HG03135 (cell line): ENCODE results near the gene SREBF2.

Source experiments
- ATAC-seq: cut with Tn5 transposase; IDR thresholded peaks from one replicate; pipeline ENCODE4 v1.9.1; 2021; ENCODE audit warnings: mild to moderate bottlenecking, moderate library complexity; ENCODE audit not compliant: unreplicated experiment

The SREBF2 gene

DNA sequence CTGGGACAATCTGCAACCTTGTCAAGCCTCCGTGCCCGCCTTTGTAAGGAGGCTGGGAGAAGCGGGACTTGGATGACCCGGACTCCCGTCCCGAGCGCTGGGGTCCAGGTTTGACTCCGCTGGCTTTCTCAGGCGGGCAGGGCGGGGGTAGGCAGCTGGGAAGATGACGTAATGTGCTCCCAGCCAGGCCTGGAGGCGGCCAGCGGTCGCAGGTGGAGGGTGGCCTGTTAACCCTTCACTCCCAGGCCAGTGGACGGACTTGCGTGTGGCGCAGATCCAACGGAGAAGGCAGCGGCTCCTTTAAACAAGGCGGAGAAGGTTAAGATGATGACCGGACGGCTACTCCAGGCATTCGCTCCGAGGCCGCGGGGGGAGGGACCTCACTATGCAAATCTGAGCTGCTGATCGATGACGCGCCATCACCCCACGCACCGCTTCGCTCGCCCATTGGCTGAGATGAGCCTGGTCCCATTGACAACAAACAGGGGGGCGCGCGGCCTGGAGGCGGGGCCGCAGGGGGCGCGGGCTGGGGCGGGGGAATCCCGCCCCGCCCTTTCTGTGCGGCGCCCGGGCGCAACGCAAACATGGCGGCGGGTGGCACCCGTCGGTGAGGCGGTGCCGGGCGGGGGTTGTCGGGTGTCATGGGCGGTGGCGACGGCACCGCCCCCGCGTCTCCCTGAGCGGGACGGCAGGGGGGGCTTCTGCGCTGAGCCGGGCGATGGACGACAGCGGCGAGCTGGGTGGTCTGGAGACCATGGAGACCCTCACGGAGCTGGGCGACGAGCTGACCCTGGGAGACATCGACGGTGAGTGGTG is at the start of gene SREBF2:
TSS of gene SREBF2 (plus strand) at position 553 of the 816 bp plus-strand sequence. CDS start at position 719, 166 bp downstream.
- peak; percentile 81 for ATAC-seq

DNA sequence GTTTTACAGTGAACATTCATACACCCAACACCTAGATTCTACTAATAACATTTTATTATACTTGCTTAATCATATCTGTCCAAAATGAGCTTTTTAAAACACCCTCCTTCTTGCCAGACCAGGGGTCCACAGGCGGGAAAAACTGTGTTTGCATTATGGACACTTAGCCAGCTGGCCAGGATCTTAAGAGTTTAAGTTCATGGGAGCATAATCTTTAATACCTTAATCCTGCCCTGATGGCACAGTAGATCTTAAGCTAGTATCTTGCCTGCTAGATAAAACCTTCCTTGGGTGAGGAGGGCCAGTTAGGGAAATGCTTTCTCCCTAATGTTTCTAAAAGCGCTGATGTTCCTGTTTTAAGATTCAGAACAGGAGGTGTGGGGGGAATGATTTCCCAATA is 45.6 kb upstream of the SREBF2 start:
- no peak for ATAC-seq

DNA sequence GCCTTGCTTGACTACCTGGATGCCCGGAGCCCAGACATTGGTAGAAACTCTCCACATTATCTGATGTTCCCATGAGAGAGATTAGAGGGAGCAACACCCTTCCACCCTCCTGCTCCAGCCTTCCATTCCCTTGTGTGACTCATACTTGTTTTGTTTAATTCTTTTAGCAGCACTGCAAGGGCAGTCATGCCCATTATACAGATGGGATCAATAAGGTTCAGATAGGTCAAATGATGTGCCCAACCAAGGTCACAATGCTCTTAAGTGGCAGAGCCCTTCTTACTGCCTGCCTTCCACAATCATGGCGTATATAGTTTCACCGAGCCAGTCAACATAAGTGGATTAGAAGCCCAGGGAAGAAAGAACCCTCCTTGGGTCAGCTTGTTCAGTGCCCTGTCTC is 39.0 kb upstream of the SREBF2 start:
- ATAC-seq: no peak

- no peak for ATAC-seq
Measured at GRCh38 chr22:41798736-41799135, 34.2 kb upstream of the SREBF2 start.

- peak; percentile 25 for ATAC-seq
Measured at GRCh38 chr22:41799486-41800347, 33.2 kb upstream of the SREBF2 start.

DNA sequence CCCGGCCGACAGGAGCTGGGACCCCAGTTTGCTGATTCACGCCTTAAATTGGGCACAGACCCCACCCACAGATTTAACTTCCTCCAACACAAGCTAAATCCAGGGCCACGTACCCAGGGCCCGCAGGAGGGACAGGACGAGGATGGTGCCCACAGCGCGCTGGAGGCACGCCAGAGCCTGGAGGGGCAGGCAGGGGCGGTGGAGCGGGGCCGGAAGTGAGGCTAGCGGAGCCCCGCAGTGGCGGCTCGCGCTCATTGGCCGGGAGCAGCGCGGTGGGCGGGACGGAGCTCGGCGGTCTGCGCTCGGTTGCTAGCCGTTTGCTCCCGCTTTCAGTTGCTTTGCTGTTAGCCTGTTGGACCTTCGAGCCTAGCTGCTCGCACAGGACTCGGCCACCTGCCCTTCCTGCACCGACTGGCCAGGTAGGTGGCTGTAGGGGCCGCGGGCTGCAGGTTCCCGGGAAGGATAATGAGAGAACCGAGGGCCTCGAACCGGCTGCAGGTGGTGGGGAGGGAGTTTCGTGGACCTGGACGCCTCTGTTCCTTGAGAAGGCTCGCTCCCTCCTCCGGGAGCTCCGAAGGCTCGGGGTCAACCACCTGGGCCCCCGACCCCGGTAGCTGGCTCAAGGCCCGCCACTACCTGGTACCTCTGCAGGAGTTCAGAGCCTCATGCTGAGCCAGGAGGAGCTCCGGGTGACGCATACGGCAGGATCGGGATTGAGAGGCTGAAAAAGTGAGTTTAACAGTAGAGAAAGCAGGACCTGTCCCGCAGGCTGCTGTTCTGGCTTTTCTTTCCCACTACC is 32.4 kb upstream of the SREBF2 start, which contains the start of gene CCDC134:
TSS of gene CCDC134 (plus strand) at position 332 of the 799 bp plus-strand sequence. CDS start 8,212 bp downstream, outside the sequence.
- peak; percentile 87 for ATAC-seq

GRCh38 chr22:41801147-41801819 is 31.6 kb upstream of the SREBF2 start:
- no peak for ATAC-seq

- no peak for ATAC-seq
Measured at GRCh38 chr22:41801886-41802285, 31.0 kb upstream of the SREBF2 start.

GRCh38 chr22:41805639-41806038 is 27.3 kb upstream of the SREBF2 start:
- no peak for ATAC-seq

DNA sequence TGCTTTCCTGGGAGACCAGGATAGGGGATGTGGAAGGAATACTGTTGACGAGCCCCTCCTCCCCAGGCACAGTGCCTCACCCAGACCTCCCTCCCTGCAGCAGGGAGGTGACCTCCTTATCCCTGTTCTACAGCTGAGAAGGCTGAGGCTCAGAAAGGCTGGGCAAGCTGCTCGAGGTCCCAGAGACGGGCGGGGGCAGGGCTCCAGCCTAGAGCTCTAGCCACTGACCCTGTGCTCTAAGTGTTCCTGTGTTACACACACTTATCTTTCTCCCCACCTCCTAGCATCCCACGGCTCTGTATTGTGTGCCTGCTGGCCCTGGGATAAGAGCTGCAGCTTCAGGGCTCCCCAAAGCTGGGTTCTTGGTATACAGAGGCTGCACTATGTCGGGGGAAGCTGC is 24.5 kb upstream of the SREBF2 start:
- no peak for ATAC-seq

GRCh38 chr22:41810022-41810421 is 22.9 kb upstream of the SREBF2 start:
- no peak for ATAC-seq

DNA sequence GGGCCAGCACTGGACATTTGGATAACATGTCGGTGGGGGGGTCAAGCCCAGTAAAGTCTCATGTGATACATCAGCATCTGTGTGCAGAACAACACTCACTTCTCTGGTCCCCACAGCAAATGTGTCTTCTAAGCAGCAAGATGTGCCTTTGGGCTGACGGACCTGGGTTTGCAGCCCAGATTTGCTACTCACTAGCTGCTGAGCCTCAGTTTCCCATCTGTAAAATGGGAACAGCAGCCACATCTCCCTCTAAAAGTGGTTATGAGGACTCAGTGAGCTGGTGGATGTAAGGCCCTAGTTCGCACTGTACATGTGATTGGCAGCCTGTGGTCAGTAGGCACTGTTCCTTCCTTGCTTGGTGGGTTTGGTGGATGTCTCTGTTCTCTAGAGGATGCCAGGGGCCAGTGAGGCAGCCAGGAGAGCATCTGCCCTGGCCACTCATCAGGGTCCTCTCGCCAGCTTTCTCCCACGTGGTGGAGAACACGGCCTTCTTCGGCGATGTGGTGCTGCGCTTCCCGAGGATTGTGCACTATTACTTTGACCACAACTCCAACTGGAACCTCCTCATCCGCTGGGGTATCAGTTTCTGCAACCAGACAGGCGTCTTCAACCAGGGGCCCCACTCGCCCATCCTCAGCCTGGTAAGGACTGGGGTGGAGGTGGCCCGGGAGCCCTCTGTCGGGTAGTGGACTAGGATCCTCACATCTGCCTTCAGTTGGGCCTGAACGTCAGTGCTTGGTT is 19.9 kb upstream of the SREBF2 start:
- no peak for ATAC-seq

DNA sequence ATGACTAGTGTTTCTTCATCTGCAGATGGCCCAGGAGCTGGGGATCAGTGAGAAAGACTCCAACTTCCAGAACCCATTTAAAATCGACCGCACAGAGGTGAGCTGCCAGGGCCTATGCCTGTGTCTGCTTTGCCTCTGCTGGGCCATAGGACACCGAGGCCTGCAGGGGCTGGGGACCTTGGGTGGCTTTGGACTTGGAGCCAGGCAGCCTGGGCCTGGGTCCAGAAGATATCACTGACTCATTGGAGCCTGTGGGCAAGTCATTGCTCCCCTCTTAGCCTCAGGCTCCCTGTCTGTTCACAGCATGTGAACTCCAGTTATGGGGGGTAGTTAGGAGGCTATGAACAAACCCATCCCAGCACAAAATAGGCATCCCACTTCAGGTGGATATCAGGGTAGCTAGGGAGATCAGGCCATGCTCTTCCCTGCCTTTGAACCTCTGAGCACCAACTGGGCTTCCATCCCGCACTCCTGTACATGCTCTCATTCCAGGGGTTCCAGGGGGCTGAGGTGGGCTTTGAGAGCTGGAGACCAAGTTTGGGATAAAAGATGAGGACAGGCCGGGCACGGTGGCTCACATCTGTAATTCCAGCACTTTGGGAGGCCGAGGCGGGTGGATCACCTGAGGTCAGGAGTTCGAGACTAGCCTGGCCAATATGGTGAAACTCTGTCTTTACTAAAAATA is 19.0 kb upstream of the SREBF2 start:
- ATAC-seq: no peak

DNA sequence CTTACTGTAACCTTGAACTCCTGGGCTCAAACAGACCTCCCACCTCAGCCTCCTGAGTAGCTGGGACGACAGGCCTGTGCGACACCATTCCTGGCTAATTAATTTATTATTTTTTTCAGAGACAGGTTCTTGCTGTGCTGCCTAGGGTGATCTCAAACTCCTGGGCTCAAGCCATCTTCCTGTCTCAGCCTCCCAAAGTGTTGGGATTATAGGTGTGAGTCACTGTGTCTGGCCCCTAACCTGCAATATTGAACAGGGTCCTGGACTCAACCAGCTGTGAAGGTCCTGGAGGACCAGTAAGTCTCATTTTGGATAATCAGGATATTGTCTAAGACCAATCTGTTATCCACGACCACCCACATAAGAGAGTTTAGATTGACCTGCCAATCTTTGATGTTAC is 17.2 kb upstream of the SREBF2 start:
- no peak for ATAC-seq

DNA sequence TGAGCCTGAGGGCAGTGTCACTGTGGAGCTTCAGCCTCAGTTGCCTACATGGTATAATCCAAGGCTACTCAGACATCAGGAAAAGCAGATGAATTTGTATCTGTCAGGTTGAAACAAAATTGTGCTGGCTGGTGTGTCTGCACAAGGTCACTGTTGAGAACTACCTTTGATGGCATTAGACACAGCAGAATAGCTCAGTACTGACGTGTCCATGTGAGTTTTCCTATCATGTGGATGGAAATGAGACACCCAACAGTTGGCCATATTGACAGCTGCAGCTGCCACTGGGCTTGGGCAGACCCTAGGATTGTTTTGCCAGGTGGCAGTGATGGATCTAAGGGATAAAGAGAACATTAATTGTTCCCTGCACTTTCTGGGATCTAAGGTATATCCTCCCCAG is 16.7 kb upstream of the SREBF2 start:
- no peak for ATAC-seq

GRCh38 chr22:41816871-41817270 is 16.0 kb upstream of the SREBF2 start:
- ATAC-seq: no peak

DNA sequence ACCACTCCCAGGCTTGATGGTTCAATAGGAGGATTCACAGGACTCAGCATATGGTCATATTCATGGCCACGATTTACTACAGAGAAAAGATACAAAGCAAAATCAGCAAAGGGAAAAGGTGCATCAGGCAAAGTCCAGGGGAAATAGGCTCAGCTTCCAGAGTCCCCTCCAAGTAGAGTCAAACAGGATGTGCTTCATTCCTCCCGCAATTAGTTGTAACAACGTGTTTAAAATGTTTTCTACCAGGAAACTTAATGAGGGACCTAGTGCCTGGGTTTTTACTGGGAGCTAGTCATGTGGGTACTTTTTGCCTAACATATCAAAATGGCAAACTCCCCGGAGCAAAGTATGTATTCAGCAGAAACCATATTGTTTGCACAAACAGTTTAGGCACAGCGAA is 14.9 kb upstream of the SREBF2 start:
- no peak for ATAC-seq

- ATAC-seq: no peak
Measured at GRCh38 chr22:41818596-41818995, 14.3 kb upstream of the SREBF2 start.

DNA sequence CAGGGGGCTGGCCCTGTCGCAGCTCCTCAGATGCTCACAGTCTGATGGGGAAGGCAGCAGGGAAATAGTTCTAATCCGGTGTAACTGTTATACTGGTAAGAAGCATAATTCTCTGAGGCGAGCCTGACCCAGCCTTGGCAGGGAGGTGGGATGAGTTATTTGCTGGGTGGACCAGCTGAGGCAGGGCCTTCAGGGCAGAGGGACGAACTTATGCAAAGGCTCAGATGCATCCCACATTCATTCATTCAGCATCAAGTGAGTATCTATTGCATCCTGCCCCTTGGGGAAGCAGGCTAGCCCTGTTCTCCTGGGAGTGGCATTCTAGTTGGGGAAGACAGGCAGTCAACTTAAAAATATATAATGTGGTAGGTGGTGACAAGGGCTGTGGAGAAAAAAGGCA is 13.6 kb upstream of the SREBF2 start:
- no peak for ATAC-seq
